ENCODE data around the gene KDM4B. TPM values are rescaled to one million over a fixed set of nuclear protein-coding genes. Genes with fewer than 3 reads are reported as not detected.

The KDM4B gene
- total and polyA plus RNA-seq, 9 of the 15 experiments (the other 6 are each of a cell fraction or from before 2014, with no cell fraction given), result 0.21 to 29.9 (median 7.3) TPM

DNA sequence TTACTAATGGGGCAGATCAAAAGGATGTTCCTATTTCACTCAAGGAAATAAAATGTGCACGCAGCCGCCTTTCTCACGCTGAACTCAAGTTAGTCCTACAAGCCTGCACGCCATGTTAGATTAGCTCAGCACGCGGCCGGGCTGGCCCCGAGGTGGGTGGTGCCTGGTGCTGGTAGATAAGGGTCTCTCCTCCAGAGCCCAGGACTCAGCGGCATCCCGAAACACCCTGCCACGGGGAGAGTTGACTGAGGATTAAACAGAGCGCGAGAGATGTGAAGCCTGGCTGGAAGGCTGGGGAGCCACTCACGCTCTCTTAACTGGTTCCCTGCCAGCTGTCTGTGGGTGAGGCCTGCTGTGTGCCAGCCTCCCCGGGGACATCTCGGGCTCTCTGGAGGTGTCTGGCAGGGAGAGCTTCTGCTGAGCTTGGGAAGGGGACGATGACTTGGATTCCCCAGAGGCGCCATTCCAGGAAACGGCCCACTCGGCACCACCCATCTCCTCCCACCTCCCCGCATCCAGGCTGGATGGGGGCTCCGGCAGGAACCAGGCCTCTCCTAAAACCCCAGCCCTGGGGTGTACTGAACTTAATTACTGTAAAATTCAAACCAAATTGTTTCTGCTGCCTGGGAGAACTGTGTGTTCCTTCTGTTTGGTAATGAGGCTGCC, 122.2 kb downstream of the KDM4B start (continued):
- TF ChIP-seq ZNF408 (CRISPR knock-in tag; IDR thresholded peaks at IDR 0.05; ENCODE audit: low read depth), result no peak
- peak; percentile 22; the same call in 1 of the 2 replicates for TF ChIP-seq CC2D1A (IDR thresholded peaks at IDR 0.05)
- TF ChIP-seq, protein P1, sequence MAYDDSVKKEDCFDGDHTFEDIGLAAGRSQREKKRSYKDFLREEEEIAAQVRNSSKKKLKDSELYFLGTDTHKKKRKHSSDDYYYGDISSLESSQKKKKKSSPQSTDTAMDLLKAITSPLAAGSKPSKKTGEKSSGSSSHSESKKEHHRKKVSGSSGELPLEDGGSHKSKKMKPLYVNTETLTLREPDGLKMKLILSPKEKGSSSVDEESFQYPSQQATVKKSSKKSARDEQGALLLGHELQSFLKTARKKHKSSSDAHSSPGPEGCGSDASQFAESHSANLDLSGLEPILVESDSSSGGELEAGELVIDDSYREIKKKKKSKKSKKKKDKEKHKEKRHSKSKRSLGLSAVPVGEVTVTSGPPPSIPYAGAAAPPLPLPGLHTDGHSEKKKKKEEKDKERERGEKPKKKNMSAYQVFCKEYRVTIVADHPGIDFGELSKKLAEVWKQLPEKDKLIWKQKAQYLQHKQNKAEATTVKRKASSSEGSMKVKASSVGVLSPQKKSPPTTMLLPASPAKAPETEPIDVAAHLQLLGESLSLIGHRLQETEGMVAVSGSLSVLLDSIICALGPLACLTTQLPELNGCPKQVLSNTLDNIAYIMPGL (CRISPR knock-in tag; IDR thresholded peaks at IDR 0.05), result peak; percentile 43; the same call in 1 of the 2 replicates
- TF ChIP-seq, protein P2, sequence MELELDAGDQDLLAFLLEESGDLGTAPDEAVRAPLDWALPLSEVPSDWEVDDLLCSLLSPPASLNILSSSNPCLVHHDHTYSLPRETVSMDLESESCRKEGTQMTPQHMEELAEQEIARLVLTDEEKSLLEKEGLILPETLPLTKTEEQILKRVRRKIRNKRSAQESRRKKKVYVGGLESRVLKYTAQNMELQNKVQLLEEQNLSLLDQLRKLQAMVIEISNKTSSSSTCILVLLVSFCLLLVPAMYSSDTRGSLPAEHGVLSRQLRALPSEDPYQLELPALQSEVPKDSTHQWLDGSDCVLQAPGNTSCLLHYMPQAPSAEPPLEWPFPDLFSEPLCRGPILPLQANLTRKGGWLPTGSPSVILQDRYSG (tag; conservative IDR thresholded peaks at IDR 0.05; ENCODE audit: low read depth), result peak; percentile 93
- TF ChIP-seq, protein P3, sequence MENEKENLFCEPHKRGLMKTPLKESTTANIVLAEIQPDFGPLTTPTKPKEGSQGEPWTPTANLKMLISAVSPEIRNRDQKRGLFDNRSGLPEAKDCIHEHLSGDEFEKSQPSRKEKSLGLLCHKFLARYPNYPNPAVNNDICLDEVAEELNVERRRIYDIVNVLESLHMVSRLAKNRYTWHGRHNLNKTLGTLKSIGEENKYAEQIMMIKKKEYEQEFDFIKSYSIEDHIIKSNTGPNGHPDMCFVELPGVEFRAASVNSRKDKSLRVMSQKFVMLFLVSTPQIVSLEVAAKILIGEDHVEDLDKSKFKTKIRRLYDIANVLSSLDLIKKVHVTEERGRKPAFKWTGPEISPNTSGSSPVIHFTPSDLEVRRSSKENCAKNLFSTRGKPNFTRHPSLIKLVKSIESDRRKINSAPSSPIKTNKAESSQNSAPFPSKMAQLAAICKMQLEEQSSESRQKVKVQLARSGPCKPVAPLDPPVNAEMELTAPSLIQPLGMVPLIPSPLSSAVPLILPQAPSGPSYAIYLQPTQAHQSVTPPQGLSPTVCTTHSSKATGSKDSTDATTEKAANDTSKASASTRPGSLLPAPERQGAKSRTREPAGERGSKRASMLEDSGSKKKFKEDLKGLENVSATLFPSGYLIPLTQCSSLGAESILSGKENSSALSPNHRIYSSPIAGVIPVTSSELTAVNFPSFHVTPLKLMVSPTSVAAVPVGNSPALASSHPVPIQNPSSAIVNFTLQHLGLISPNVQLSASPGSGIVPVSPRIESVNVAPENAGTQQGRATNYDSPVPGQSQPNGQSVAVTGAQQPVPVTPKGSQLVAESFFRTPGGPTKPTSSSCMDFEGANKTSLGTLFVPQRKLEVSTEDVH (IDR thresholded peaks at IDR 0.05; ENCODE audit: low read depth, partially characterized antibody), result no peak
- TF ChIP-seq, protein P4, sequence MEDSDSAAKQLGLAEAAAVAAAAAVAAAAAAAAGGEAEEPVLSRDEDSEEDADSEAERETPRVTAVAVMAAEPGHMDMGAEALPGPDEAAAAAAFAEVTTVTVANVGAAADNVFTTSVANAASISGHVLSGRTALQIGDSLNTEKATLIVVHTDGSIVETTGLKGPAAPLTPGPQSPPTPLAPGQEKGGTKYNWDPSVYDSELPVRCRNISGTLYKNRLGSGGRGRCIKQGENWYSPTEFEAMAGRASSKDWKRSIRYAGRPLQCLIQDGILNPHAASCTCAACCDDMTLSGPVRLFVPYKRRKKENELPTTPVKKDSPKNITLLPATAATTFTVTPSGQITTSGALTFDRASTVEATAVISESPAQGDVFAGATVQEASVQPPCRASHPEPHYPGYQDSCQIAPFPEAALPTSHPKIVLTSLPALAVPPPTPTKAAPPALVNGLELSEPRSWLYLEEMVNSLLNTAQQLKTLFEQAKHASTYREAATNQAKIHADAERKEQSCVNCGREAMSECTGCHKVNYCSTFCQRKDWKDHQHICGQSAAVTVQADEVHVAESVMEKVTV (CRISPR knock-in tag; IDR thresholded peaks at IDR 0.05), result no peak
- TF ChIP-seq SIX5 (IDR thresholded peaks at IDR 0.05; ENCODE audit: borderline replicate concordance in 1 of 2, insufficient read depth in 1 of 2, low read depth in 1 of 2, low read length in 2 of 2), result no peak
- TF ChIP-seq, protein P5, sequence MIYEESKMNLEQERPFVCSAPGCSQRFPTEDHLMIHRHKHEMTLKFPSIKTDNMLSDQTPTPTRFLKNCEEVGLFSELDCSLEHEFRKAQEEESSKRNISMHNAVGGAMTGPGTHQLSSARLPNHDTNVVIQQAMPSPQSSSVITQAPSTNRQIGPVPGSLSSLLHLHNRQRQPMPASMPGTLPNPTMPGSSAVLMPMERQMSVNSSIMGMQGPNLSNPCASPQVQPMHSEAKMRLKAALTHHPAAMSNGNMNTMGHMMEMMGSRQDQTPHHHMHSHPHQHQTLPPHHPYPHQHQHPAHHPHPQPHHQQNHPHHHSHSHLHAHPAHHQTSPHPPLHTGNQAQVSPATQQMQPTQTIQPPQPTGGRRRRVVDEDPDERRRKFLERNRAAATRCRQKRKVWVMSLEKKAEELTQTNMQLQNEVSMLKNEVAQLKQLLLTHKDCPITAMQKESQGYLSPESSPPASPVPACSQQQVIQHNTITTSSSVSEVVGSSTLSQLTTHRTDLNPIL (CRISPR knock-in tag; IDR thresholded peaks at IDR 0.05), result no peak
- TF ChIP-seq SMC3 (conservative IDR thresholded peaks at IDR 0.05; ENCODE audit: insufficient read depth, low read depth, low read length), result no peak
- TF ChIP-seq POLR2A (conservative IDR thresholded peaks at IDR 0.05), result peak; percentile 82
- no peak for TF ChIP-seq NELFE (IDR thresholded peaks at IDR 0.05; ENCODE audit: insufficient read depth, insufficient read length)
- TF ChIP-seq NFXL1 (CRISPR knock-in tag; IDR thresholded peaks at IDR 0.05), result no peak; the same call in 1 of the 2 replicates
- 0 out of 4 replicates have a peak, but pooled peaks of 1 of the 2 experiments have one; percentile 53 for TF ChIP-seq RCOR1 (IDR thresholded peaks at IDR 0.05; ENCODE audit: borderline replicate concordance in 1 of 2, low read depth in 2 of 2, low read length in 2 of 2)
- peak; percentile 67 for TF ChIP-seq PML (IDR thresholded peaks at IDR 0.05; ENCODE audit: low read length)
